ENCODE measurements around the gene CCK. TPM values are rescaled to one million over a fixed set of nuclear protein-coding genes. Genes with fewer than 3 reads are reported as not detected.

The CCK gene
- 294 TPM in 1 of 2 replicates, not detected in the other for polyA plus RNA-seq

GRCh38 chr3:42266085-42266484, at the start of gene CCK:
Gene CCK (minus strand): TSS chr3:42266185. CDS start chr3:42263630, 2,555 bp downstream.

Other genes starting within 250 kb of the CCK start
- gene TRAK1, start 174.8 kb downstream of the CCK start, polyA plus RNA-seq = 30.2 and 36.7 TPM in 2 replicates
- gene LYZL4, start 144.4 kb upstream of the CCK start, polyA plus RNA-seq = not detected in 2 replicates
- 0.41 and 6.1 TPM in 2 replicates for gene VIPR1, start 236.5 kb upstream of the CCK start, polyA plus RNA-seq

Data from Purkinje cell (primary cell).